Liver (tissue), 9 donors: Measurements from ENCODE around the gene OR10A6. TPM values are rescaled to one million over a fixed set of nuclear protein-coding genes. Genes with fewer than 3 reads are reported as not detected.

Source experiments
- DNase-seq: peaks from one replicate; pipeline ENCODE4 v3.0.0-alpha.2; 2017; ENCODE audit warnings: low spot score
- H3K27ac ChIP-seq, 2 donors: one replicate each; pipeline ENCODE4 v1.7.0; 2013; ENCODE audit warnings: inconsistent platforms in 2 of 2, low read length in 2 of 2, control low read depth in 1 of 2, low read depth in 1 of 2, mild to moderate bottlenecking in 1 of 2
- H3K27me3 ChIP-seq, 4 donors: one replicate each; pipeline versions ENCODE4 v1.6.1 to v1.7.0; 2013; ENCODE audit warnings: low read length in 3 of 4, inconsistent platforms in 1 of 4, mild to moderate bottlenecking in 1 of 4, moderate library complexity in 1 of 4; ENCODE audit not compliant: control insufficient read depth in 4 of 4, insufficient read depth in 4 of 4
- H3K36me3 ChIP-seq, 4 donors: one replicate each; pipeline versions ENCODE4 v1.6.1 to v1.7.0; 2013; ENCODE audit warnings: low read length in 3 of 4, mild to moderate bottlenecking in 3 of 4, low read depth in 1 of 4, moderate library complexity in 1 of 4; ENCODE audit not compliant: control insufficient read depth in 4 of 4, insufficient read depth in 3 of 4
- H3K4me1 ChIP-seq, 4 donors: one replicate each; pipeline versions ENCODE4 v1.6.1 to v1.7.0; 2013; ENCODE audit warnings: low read length in 3 of 4, mild to moderate bottlenecking in 3 of 4, moderate library complexity in 1 of 4; ENCODE audit not compliant: control insufficient read depth in 4 of 4, insufficient read depth in 4 of 4
- H3K4me3 ChIP-seq, 3 donors: one replicate each; pipeline versions ENCODE4 v1.6.1 to v1.7.0; 2013; ENCODE audit warnings: low read length in 3 of 3, control low read depth in 1 of 3, low read depth in 1 of 3, mild to moderate bottlenecking in 1 of 3
- H3K9ac ChIP-seq, 2 donors: one replicate each; pipeline ENCODE4 v1.7.0; 2013; ENCODE audit warnings: low read length in 2 of 2, mild to moderate bottlenecking in 2 of 2, moderate library complexity in 2 of 2, control low read depth in 1 of 2, low read depth in 1 of 2
- H3K9me3 ChIP-seq, 4 donors: one replicate each; pipeline versions ENCODE4 v1.6.1 to v1.7.0; 2013; ENCODE audit warnings: low read length in 3 of 4; ENCODE audit not compliant: control insufficient read depth in 4 of 4
- ATF3 ChIP-seq: IDR thresholded peaks from 2 replicates; pipeline ENCODE4 v1.6.1; 2016; ENCODE audit warnings: antibody characterized with exemption
- CTCF ChIP-seq: fragments of 150-350 bp; IDR thresholded peaks from 2 replicates; pipeline ENCODE4 v1.5.1; 2017; ENCODE audit warnings: improper control_type of control experiment, low read depth, low read length; ENCODE audit not compliant: missing input control
- EGR1 ChIP-seq, 2 donors: IDR thresholded peaks; 2 replicates each; pipeline ENCODE4 v1.6.1; 2016 to 2018; ENCODE audit warnings: antibody characterized with exemption in 2 of 2, low read depth in 2 of 2
- FOXA1 ChIP-seq: IDR thresholded peaks from 2 replicates; pipeline ENCODE4 v1.6.1; 2016; ENCODE audit warnings: antibody characterized with exemption
- FOXA2 ChIP-seq: IDR thresholded peaks from 2 replicates; pipeline ENCODE4 v1.6.1; 2016; ENCODE audit warnings: antibody characterized with exemption
- GABPA ChIP-seq, 2 donors: IDR thresholded peaks in 1 of 2; conservative IDR thresholded peaks in 1 of 2; 2 replicates each; pipeline ENCODE4 v1.6.1; 2016; ENCODE audit warnings: antibody characterized with exemption in 2 of 2, mild to moderate bottlenecking in 1 of 2, moderate library complexity in 1 of 2
- HNF4A ChIP-seq, 2 donors: conservative IDR thresholded peaks; 2 replicates each; pipeline ENCODE4 v1.6.1; 2016; ENCODE audit warnings: antibody characterized with exemption in 2 of 2, mild to moderate bottlenecking in 2 of 2
- HNF4G ChIP-seq: IDR thresholded peaks from 2 replicates; pipeline ENCODE4 v1.6.1; 2016; ENCODE audit warnings: antibody characterized with exemption
- JUND ChIP-seq, 2 donors: IDR thresholded peaks; 2 replicates each; pipeline ENCODE4 v1.6.1; 2016; ENCODE audit warnings: antibody characterized with exemption in 2 of 2
- MAX ChIP-seq: IDR thresholded peaks from 2 replicates; pipeline ENCODE4 v1.6.1; 2016; ENCODE audit warnings: antibody characterized with exemption
- NR2F2 ChIP-seq: IDR thresholded peaks from 2 replicates; pipeline ENCODE4 v1.6.1; 2016; ENCODE audit warnings: antibody characterized with exemption
- RAD21 ChIP-seq, 2 donors: IDR thresholded peaks; 2 replicates each; pipeline ENCODE4 v1.6.1; 2016; ENCODE audit warnings: antibody characterized with exemption in 2 of 2, mild to moderate bottlenecking in 2 of 2
- REST ChIP-seq: IDR thresholded peaks from 2 replicates; pipeline ENCODE4 v1.6.1; 2016; ENCODE audit warnings: antibody characterized with exemption, mild to moderate bottlenecking
- RXRA ChIP-seq, 2 donors: IDR thresholded peaks; 2 replicates each; pipeline ENCODE4 v1.6.1; 2017 to 2018; ENCODE audit warnings: antibody characterized with exemption in 2 of 2, mild to moderate bottlenecking in 1 of 2
- SP1 ChIP-seq: IDR thresholded peaks from 2 replicates; pipeline ENCODE4 v1.6.1; 2018; ENCODE audit warnings: antibody characterized with exemption, mild to moderate bottlenecking
- TAF1 ChIP-seq: conservative IDR thresholded peaks from 2 replicates; pipeline ENCODE4 v1.6.1; 2016; ENCODE audit warnings: antibody characterized with exemption, mild to moderate bottlenecking
- YY1 ChIP-seq: IDR thresholded peaks from 2 replicates; pipeline ENCODE4 v1.6.1; 2016; ENCODE audit warnings: antibody characterized with exemption, mild to moderate bottlenecking
- ZBTB33 ChIP-seq: IDR thresholded peaks from 2 replicates; pipeline ENCODE4 v1.6.1; 2016; ENCODE audit warnings: antibody characterized with exemption
- WGBS: extraction: QIAGEN DNeasy Blood & Tissue Kit; methylation state at CpG from one replicate; pipeline ENCODE4 v1.1.7; 2013; 5-methylcytosine and 5-hydroxymethylcytosine counted together
- polyA plus RNA-seq, 2 donors: library from polyadenylated mRNA; stranded (reverse) in 1 of 2; unstranded in 1 of 2; fragments of 200-250 nt in 1 of 2; fragments of >200 nt in 1 of 2; fragmentation: Nextera tagmentation in 1 of 2; extraction: Ambion mirVana in 1 of 2; gene quantifications; one replicate each; pipeline versions ENCODE4 v1.2.1 to v1.2.3, GENCODE V29; 2013 to 2015
- total RNA-seq, 2 donors: library from RNA; depleted of rRNA; stranded (reverse); fragments of >200 nt; gene quantifications; one replicate each; pipeline ENCODE4 v1.2.3, GENCODE V29; 2014
- donor health status: healthy.
- donor health status: healthy.
- donor health status: healthy.
- donor health status: healthy.
- donor health status: healthy.

The OR10A6 gene
- total and polyA plus RNA-seq, 4 donors: not detected

GRCh38 chr11:7901319-7901854, 29.7 kb downstream of the OR10A6 start:
- Histone ChIP-seq H3K36me3 (no peaks in the 10 kb centered on the region), H3K27ac (no peak overlapping the region), H3K27me3 (no peaks in the 10 kb centered on the region), H3K4me3 (no peak overlapping the region), H3K9me3 (no peaks in the 10 kb centered on the region), H3K4me1 (peaks cover 0 to 10% (median 8%) of the 10 kb centered on the region in 4 donors), H3K9ac (no peak overlapping the region)
- WGBS: 66% methylated on average over 3 of the region's 3 CpGs
- TF ChIP-seq YY1 (no peak), FOXA2 (no peak), GABPA (IDR thresholded peaks at IDR 0.05 in 1 of 2, conservative IDR thresholded peaks at IDR 0.05 in 1 of 2) (no peak), NR2F2 (no peak), EGR1 (IDR thresholded peaks at IDR 0.05; ENCODE audit: low read depth in 2 of 2) (no peak), SP1 (no peak), ATF3 (no peak), CTCF (no peak), TAF1 (no peak), MAX (no peak), JUND (IDR thresholded peaks at IDR 0.05) (no peak), HNF4G (no peak), FOXA1 (no peak), RXRA (IDR thresholded peaks at IDR 0.05) (no peak), ZBTB33 (no peak), REST (no peak), RAD21 (IDR thresholded peaks at IDR 0.05) (no peak), HNF4A (conservative IDR thresholded peaks at IDR 0.05) (no peak)
- DNase-seq: no peak
